Spleen (tissue), 7 donors: ENCODE results near the gene EDN2.

Experiments used
- CTCF ChIP-seq, 11 experiments: fragments of 200-600 bp in 7 of 11; fragments of 450-650 bp in 4 of 11; sonication (generic) in 4 of 11; IDR thresholded peaks in 8 of 11; conservative IDR thresholded peaks in 3 of 11; 1 replicate in 7 of 11; 2 replicates in 4 of 11; pipeline versions ENCODE4 v1.4.0 to v1.8.0; 2016 to 2021; ENCODE audit warnings: antibody characterized with exemption in 11 of 11, inconsistent platforms in 4 of 11, mild to moderate bottlenecking in 1 of 11
- POLR2A ChIP-seq, 3 donors: fragments of 450-650 bp; IDR thresholded peaks; one replicate each; pipeline ENCODE4 v1.5.1; 2017; ENCODE audit warnings: antibody characterized with exemption in 3 of 3, mild to moderate bottlenecking in 1 of 3
- POLR2AphosphoS5 ChIP-seq, 3 donors: sonication (generic); formaldehyde crosslinking; IDR thresholded peaks; one replicate each; pipeline ENCODE4 v1.5.1; 2017; ENCODE audit warnings: antibody characterized with exemption in 3 of 3
- donor health status: DM: no; HTN: no; CAD: no; lungs with moderate emphysema.
- donor health status: DM: no; HTN: no; CAD: no.
- donor health status: DM: no; HTN: no; CAD: no.

- no peak for TF ChIP-seq POLR2AphosphoS5 (IDR thresholded peaks at IDR 0.05)
- no peak for TF ChIP-seq CTCF (IDR thresholded peaks at IDR 0.05 in 8 of 11, conservative IDR thresholded peaks at IDR 0.05 in 3 of 11)
- no peak for TF ChIP-seq POLR2A (IDR thresholded peaks at IDR 0.05)
These were observed 29.9 kb upstream of the EDN2 start for GRCh38 chr1:41514381-41514780.
